Measurements from ENCODE around the gene GRIN2A. TPM values are rescaled to one million over a fixed set of nuclear protein-coding genes. Genes with fewer than 3 reads are reported as not detected.
A peak's percentile ranks its signal among the peaks of the same experiment; 100 is the strongest.

Gene GRIN2A
- total and polyA plus RNA-seq, 4 experiments from 2014 or later = not detected

DNA sequence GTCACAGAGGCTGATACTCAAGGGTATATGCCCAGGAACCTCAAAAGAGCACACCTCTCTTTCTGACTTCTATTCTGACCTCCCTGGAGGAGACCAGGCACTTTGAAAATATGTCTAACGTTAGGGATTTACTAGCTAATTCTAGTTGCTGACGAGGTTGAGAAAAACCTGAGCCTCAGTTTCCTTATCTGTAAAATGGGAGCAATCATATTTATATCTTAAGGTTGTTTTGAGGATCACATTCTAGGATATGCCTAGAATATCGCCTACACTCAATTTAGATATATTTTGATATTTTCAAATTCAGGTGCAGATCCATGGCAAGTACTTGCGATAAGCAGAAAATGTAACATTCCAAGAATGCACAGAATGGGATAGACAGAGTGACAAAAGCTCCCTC, 425.8 kb downstream of the GRIN2A start:
- no peak overlapping the region for H3K4me3 Mint-ChIP-seq
- Histone ChIP-seq H3K4me1 (ENCODE audit: insufficient read depth, low read length) (no peaks in the 10 kb centered on the region), H3K27me3 (ENCODE audit: insufficient read depth, low read length) (no peaks in the 10 kb centered on the region), H3K27ac (ENCODE audit: low read depth, low read length) (no peak overlapping the region), H3K9me3 (ENCODE audit: control insufficient read depth in 1 of 2, low read length in 2 of 2) (no peaks in the 10 kb centered on the region), H3K4me3 (ENCODE audit: low read length in 2 of 2) (no peak overlapping the region), H3K36me3 (ENCODE audit: insufficient read depth, low read length) (no peaks in the 10 kb centered on the region)
- no peak overlapping the region for H3K27ac Mint-ChIP-seq
- DNase-seq = no peak
- intact Hi-C loops (cut with micrococcal nuclease) = no loop called here
- CTCF ChIA-PET (ENCODE audit: partially characterized antibody) = no interaction called here
- H3K27me3 Mint-ChIP-seq = no peaks in the 10 kb centered on the region
- H3K9me3 Mint-ChIP-seq = peaks cover 0 to 3% (median 2%) of the 10 kb centered on the region in 8 donors
- no peaks in the 10 kb centered on the region for H3K36me3 Mint-ChIP-seq
- no peaks in the 10 kb centered on the region for H3K4me1 Mint-ChIP-seq
- POLR2A ChIA-PET (ENCODE audit: partially characterized antibody) = no interaction called here

DNA sequence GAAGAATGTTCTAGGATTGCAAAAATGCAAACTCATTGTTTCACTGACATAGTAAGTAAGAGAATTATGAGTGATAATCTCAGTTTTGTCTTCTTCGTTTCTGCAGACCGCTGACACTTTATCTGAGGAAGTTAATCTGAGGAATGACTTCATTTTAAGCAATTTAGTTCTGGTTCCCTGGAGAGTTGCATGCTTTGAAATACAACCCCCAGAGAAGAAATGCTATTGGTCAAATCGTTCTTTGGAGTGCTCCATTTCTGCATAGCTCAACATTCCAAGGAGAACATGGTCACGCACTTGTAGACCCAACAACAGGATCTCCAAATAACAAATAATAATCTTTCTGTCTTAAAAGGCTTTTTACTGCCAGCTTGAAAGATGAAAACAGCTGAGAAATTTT, 427.1 kb downstream of the GRIN2A start:
- Mint-ChIP-seq H3K4me1 (no peaks in the 10 kb centered on the region), H3K9me3 (peaks cover 0 to 7% (median 2%) of the 10 kb centered on the region in 8 donors), H3K36me3 (no peaks in the 10 kb centered on the region), H3K27ac (no peak overlapping the region), H3K4me3 (no peak overlapping the region), H3K27me3 (no peaks in the 10 kb centered on the region)
- no peak for DNase-seq
- Histone ChIP-seq H3K9me3 (ENCODE audit: control insufficient read depth in 1 of 2, low read length in 2 of 2) (no peaks in the 10 kb centered on the region), H3K36me3 (ENCODE audit: insufficient read depth, low read length) (no peaks in the 10 kb centered on the region), H3K4me3 (ENCODE audit: low read length in 2 of 2) (no peak overlapping the region), H3K27me3 (ENCODE audit: insufficient read depth, low read length) (no peaks in the 10 kb centered on the region), H3K27ac (ENCODE audit: low read depth, low read length) (no peak overlapping the region), H3K4me1 (ENCODE audit: insufficient read depth, low read length) (no peaks in the 10 kb centered on the region)
- intact Hi-C loops (cut with micrococcal nuclease) = no loop called here
- CTCF ChIA-PET (ENCODE audit: partially characterized antibody) = no interaction called here
- POLR2A ChIA-PET (ENCODE audit: partially characterized antibody) = no interaction called here

DNA sequence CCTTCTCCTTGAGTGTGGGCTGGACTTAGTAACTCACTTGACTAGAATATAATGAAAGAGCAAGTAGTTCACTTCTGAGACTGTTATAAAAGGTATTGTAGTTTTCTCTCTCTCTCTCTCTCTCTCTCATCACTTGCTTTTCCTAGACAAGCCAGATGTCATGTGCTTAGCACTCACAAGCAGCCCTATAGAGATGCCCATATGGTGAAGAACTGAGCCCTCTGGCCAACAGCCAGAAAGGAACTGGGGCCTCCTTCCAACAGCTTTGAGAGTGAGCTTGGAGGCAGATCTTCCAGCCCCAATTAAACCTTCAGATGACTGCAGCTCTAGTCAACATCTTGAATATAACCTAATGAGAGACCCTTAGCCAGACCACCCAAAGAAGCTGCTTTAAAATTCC, 440.5 kb downstream of the GRIN2A start:
- no peaks in the 10 kb centered on the region for H3K27me3 ChIP-seq (ENCODE audit: insufficient read depth, low read length)
- ChIA-PET CTCF (ENCODE audit: partially characterized antibody) (interaction anchor here (1.2 kb wide), 1 partner anchor 12 kb away, joined by 3 read pairs; no protein-coding TSS in a partner anchor), POLR2A (ENCODE audit: partially characterized antibody) (no interaction called here)
- no peak for DNase-seq
- no peaks in the 10 kb centered on the region for H3K4me1 Mint-ChIP-seq
- H3K4me1 ChIP-seq (ENCODE audit: insufficient read depth, low read length) = no peaks in the 10 kb centered on the region
- intact Hi-C loops (cut with micrococcal nuclease) = no loop called here
- no peak overlapping the region for H3K4me3 Mint-ChIP-seq
- no peaks in the 10 kb centered on the region for H3K36me3 ChIP-seq (ENCODE audit: insufficient read depth, low read length)
- no peak overlapping the region for H3K27ac ChIP-seq (ENCODE audit: low read depth, low read length)
- no peak overlapping the region for H3K4me3 ChIP-seq (ENCODE audit: low read length in 2 of 2)
- no peaks in the 10 kb centered on the region for H3K36me3 Mint-ChIP-seq
- peaks cover 0 to 6% (median 4%) of the 10 kb centered on the region in 8 donors for H3K9me3 Mint-ChIP-seq
- no peak overlapping the region for H3K27ac Mint-ChIP-seq
- H3K27me3 Mint-ChIP-seq = no peaks in the 10 kb centered on the region
- no peaks in the 10 kb centered on the region for H3K9me3 ChIP-seq (ENCODE audit: control insufficient read depth in 1 of 2, low read length in 2 of 2)

DNA sequence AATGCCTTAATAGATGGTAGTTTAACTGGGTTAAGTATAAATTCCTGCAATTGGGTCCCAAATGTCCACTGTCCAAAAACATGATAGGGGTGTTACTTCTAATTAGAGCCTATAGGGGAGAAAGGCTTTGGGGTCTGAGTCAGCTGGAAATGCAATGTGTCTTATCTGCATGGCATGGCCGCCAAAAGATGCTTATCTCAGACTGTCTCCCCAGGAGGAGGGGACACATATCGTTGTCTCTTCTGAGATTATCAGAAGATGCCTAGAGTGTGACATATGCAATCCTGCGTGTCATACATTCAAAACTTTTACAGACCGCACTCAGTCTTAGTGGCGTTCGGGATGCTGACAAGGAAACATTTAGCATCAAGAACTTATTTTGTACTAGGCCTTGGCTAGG, 442.9 kb downstream of the GRIN2A start:
- POLR2A ChIA-PET (ENCODE audit: partially characterized antibody) = no interaction called here
- H3K4me3 ChIP-seq (ENCODE audit: low read length in 2 of 2) = no peak overlapping the region
- peaks cover 0 to 6% (median 3%) of the 10 kb centered on the region in 8 donors for H3K9me3 Mint-ChIP-seq

DNA sequence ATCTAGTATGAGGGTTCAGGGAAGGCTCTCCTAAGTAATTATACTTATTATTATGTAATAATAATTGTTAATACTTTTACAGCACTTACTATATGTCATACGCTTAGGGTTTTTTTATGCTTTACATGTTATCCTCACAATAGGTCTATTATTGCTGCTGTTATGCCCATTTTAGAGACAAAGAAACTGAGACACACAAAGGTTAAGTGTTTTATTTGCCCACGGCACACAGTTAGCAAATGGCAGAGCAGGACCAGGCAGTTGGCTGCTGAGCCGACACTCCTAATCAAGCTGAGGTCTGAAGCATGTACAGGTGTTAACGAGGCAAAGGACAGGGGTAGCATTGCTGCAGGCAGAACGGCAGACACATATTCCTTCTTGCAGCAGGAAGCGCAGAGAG, 443.5 kb downstream of the GRIN2A start:
- H3K27me3 Mint-ChIP-seq = no peaks in the 10 kb centered on the region
- ChIA-PET POLR2A (ENCODE audit: partially characterized antibody) (no interaction called here), CTCF (ENCODE audit: partially characterized antibody) (no interaction called here)
- peaks cover 0 to 6% (median 3%) of the 10 kb centered on the region in 8 donors for H3K9me3 Mint-ChIP-seq
- Histone ChIP-seq H3K9me3 (ENCODE audit: control insufficient read depth in 1 of 2, low read length in 2 of 2) (no peaks in the 10 kb centered on the region), H3K27me3 (ENCODE audit: insufficient read depth, low read length) (no peaks in the 10 kb centered on the region), H3K4me1 (ENCODE audit: insufficient read depth, low read length) (no peaks in the 10 kb centered on the region), H3K27ac (ENCODE audit: low read depth, low read length) (no peak overlapping the region), H3K4me3 (ENCODE audit: low read length in 2 of 2) (no peak overlapping the region), H3K36me3 (ENCODE audit: insufficient read depth, low read length) (no peaks in the 10 kb centered on the region)
- intact Hi-C loops (cut with micrococcal nuclease) = no loop called here
- no peaks in the 10 kb centered on the region for H3K4me1 Mint-ChIP-seq
- H3K4me3 Mint-ChIP-seq = no peak overlapping the region
- DNase-seq = no peak
- H3K27ac Mint-ChIP-seq = no peak overlapping the region
- no peaks in the 10 kb centered on the region for H3K36me3 Mint-ChIP-seq

More for the DNA sequence above, 442.9 kb downstream of the GRIN2A start:
- H3K36me3 Mint-ChIP-seq = no peaks in the 10 kb centered on the region
- no peak overlapping the region for H3K27ac Mint-ChIP-seq
- Histone ChIP-seq H3K36me3 (ENCODE audit: insufficient read depth, low read length) (no peaks in the 10 kb centered on the region), H3K9me3 (ENCODE audit: control insufficient read depth in 1 of 2, low read length in 2 of 2) (no peaks in the 10 kb centered on the region), H3K27me3 (ENCODE audit: insufficient read depth, low read length) (no peaks in the 10 kb centered on the region), H3K4me1 (ENCODE audit: insufficient read depth, low read length) (no peaks in the 10 kb centered on the region), H3K27ac (ENCODE audit: low read depth, low read length) (no peak overlapping the region)
- no peak for DNase-seq
- CTCF ChIA-PET (ENCODE audit: partially characterized antibody) = no interaction called here
- H3K27me3 Mint-ChIP-seq = no peaks in the 10 kb centered on the region
- H3K4me1 Mint-ChIP-seq = no peaks in the 10 kb centered on the region
- intact Hi-C loops (cut with micrococcal nuclease) = no loop called here
- H3K4me3 Mint-ChIP-seq = no peak overlapping the region

DNA sequence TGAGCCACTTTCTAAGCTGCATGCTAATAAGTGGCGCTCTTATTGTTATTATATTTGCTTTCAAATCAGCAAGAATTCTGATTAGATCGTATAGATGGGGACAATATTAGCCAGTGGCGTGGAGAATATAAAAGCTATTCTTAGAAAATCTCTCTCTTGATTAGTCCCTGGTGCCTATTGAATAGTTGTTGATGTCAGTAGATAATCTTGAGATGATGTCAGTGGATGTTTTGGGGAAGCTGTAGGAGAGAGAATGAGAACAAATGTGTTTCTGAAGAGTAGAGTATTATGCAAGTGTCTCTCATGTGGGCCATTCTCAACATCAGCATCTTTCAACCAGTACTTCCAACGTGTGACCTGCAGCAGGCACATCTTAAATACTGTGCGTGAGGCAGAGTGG, 445.7 kb downstream of the GRIN2A start:
- no peak overlapping the region for H3K4me3 Mint-ChIP-seq
- peaks cover 0 to 10% (median under 1%) of the 10 kb centered on the region in 8 donors for H3K9me3 Mint-ChIP-seq
- no peaks in the 10 kb centered on the region for H3K9me3 ChIP-seq (ENCODE audit: control insufficient read depth in 1 of 2, low read length in 2 of 2)
- POLR2A ChIA-PET (ENCODE audit: partially characterized antibody) = no interaction called here
- H3K27me3 Mint-ChIP-seq = no peaks in the 10 kb centered on the region
- no peak overlapping the region for H3K4me3 ChIP-seq (ENCODE audit: low read length in 2 of 2)
- H3K4me1 ChIP-seq (ENCODE audit: insufficient read depth, low read length) = no peaks in the 10 kb centered on the region
- no peaks in the 10 kb centered on the region for H3K4me1 Mint-ChIP-seq
- no peak for DNase-seq
- CTCF ChIA-PET (ENCODE audit: partially characterized antibody) = no interaction called here
- no peak overlapping the region for H3K27ac Mint-ChIP-seq
- intact Hi-C loops (cut with micrococcal nuclease) = no loop called here
- H3K36me3 ChIP-seq (ENCODE audit: insufficient read depth, low read length) = no peaks in the 10 kb centered on the region
- no peaks in the 10 kb centered on the region for H3K36me3 Mint-ChIP-seq
- H3K27ac ChIP-seq (ENCODE audit: low read depth, low read length) = no peak overlapping the region
- no peaks in the 10 kb centered on the region for H3K27me3 ChIP-seq (ENCODE audit: insufficient read depth, low read length)

DNA sequence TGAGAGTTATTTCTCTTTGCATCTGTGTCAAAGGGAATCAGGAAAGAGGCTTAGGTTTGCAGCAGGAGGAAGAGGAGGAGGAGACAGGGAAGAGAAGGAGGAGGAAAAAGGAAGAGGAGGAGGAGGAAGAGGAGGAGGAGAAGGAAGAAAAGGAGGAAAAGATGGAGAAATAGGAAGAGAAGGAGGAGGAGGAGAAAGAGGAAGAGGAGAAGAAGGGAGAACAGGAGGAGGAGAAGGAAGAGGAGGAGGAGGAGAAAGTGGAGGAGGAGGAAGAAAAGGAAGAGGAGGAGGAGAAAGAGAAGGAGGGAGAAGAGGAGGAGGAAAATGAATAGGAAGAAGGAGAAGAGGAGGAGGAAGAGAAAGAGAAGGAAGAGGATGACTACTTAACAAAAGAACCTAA, 459.1 kb downstream of the GRIN2A start:
- no peak for DNase-seq
- Mint-ChIP-seq H3K4me3 (no peak overlapping the region), H3K36me3 (no peaks in the 10 kb centered on the region), H3K27me3 (no peaks in the 10 kb centered on the region), H3K9me3 (peaks cover 0 to 10% (median 5%) of the 10 kb centered on the region in 8 donors), H3K4me1 (no peaks in the 10 kb centered on the region), H3K27ac (no peak overlapping the region)
- Histone ChIP-seq H3K27ac (ENCODE audit: low read depth, low read length) (no peak overlapping the region), H3K27me3 (ENCODE audit: insufficient read depth, low read length) (no peaks in the 10 kb centered on the region), H3K9me3 (ENCODE audit: control insufficient read depth in 1 of 2, low read length in 2 of 2) (no peaks in the 10 kb centered on the region), H3K4me1 (ENCODE audit: insufficient read depth, low read length) (no peaks in the 10 kb centered on the region), H3K36me3 (ENCODE audit: insufficient read depth, low read length) (no peaks in the 10 kb centered on the region), H3K4me3 (ENCODE audit: low read length in 2 of 2) (no peak overlapping the region)
- CTCF ChIA-PET (ENCODE audit: partially characterized antibody) = no interaction called here
- intact Hi-C loops (cut with micrococcal nuclease) = no loop called here
- POLR2A ChIA-PET (ENCODE audit: partially characterized antibody) = no interaction called here

DNA sequence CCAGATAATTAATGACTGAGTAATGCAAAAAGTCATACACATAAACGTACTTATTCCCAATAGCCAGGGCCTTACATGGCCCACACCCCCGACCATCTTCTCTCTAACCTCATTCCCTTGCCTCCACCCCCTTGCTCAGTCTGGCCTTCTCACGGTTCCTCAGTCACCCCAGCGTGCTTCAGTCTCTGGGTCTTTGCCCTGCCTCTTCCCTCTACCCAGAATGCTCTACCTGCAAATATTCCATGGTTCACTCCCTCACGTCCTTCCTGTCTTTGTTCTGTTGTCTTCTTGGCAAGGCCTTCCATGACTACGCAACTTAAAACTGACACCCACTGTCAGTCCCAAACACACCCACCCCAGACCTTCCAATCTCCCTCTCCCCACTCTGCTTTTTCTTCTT, 468.3 kb downstream of the GRIN2A start:
- H3K27ac ChIP-seq (ENCODE audit: low read depth, low read length) = no peak overlapping the region
- no peaks in the 10 kb centered on the region for H3K36me3 ChIP-seq (ENCODE audit: insufficient read depth, low read length)
- ChIA-PET CTCF (ENCODE audit: partially characterized antibody) (no interaction called here), POLR2A (ENCODE audit: partially characterized antibody) (no interaction called here)
- H3K9me3 Mint-ChIP-seq = peaks cover 0 to 9% (median 4%) of the 10 kb centered on the region in 8 donors
- no peaks in the 10 kb centered on the region for H3K4me1 Mint-ChIP-seq
- H3K27ac Mint-ChIP-seq = peak overlapping the region in 1 of 7 donors; percentile 83
- H3K27me3 Mint-ChIP-seq = no peaks in the 10 kb centered on the region
- no peaks in the 10 kb centered on the region for H3K36me3 Mint-ChIP-seq
- H3K4me1 ChIP-seq (ENCODE audit: insufficient read depth, low read length) = no peaks in the 10 kb centered on the region
- H3K4me3 ChIP-seq (ENCODE audit: low read length in 2 of 2) = no peak overlapping the region
- no peaks in the 10 kb centered on the region for H3K27me3 ChIP-seq (ENCODE audit: insufficient read depth, low read length)
- intact Hi-C loops (cut with micrococcal nuclease) = no loop called here
- H3K9me3 ChIP-seq (ENCODE audit: control insufficient read depth in 1 of 2, low read length in 2 of 2) = no peaks in the 10 kb centered on the region
- no peak for DNase-seq
- H3K4me3 Mint-ChIP-seq = no peak overlapping the region
